HepG2 (cell line): ENCODE measurements around the gene ATP2C2. TPM values are rescaled to one million over a fixed set of nuclear protein-coding genes. Genes with fewer than 3 reads are reported as not detected.

Source experiments
- ATAC-seq: fragments of 200-7000 bp; cut with Tn5 transposase; 3 replicates; pipeline ENCODE4 v1.9.1; 2020; ENCODE audit warnings: mild to moderate bottlenecking, moderate library complexity
- BruUV-seq: library from RNA; stranded (reverse); fragments of 400-500 nt; replicated peaks from 2 replicates; lab custom pipeline; 2021; lab: Mats Ljungman, UMichigan
- CTCF ChIA-PET: fragments of 300-600 bp; formaldehyde crosslinking; extraction: SDS; loops from one replicate; lab custom pipeline; 2021; ENCODE audit warnings: low total read pairs, inconsistent platforms, low intra/inter-chr PET ratio; lab: Yijun Ruan, JAX
- POLR2A ChIA-PET: fragments of 350-600 bp; sonication (Branson Sonifier 250); formaldehyde crosslinking; loops from one replicate; lab custom pipeline; 2020; ENCODE audit warnings: antibody characterized with exemption, inconsistent platforms; lab: Yijun Ruan, JAX
- DNase-seq: peaks from one replicate; pipeline ENCODE4 v3.0.0-alpha.2; 2015; ENCODE audit warnings: low spot score
- FAIRE-seq: peaks from 3 replicates; lab custom pipeline; 2011; peaks lifted over from hg19 to GRCh38; lab: Jason Lieb, UNC
- H2AFZ ChIP-seq: one replicate; pipeline ENCODE4 v1.6.1; 2011; ENCODE audit warnings: low read length, inconsistent platforms
- H3K27ac ChIP-seq: fragments of 300-600 bp; 3 replicates; pipeline ENCODE4 v1.8.0; 2011; ENCODE audit warnings: mixed run types, mild to moderate bottlenecking, mixed read lengths, low read length, inconsistent platforms; ENCODE audit not compliant: insufficient read depth; ENCODE audit errors: extremely low read length
- H3K27me3 ChIP-seq, 2 experiments: fragments of 200-600 bp in 1 of 2; 2 replicates in 1 of 2; 3 replicates in 1 of 2; pipeline versions ENCODE4 v1.6.0 to v1.8.0; 2011; ENCODE audit warnings: low read length in 2 of 2, mild to moderate bottlenecking in 2 of 2, moderate library complexity in 2 of 2, inconsistent platforms in 1 of 2; ENCODE audit not compliant: insufficient read depth in 2 of 2, control insufficient read depth in 1 of 2
- H3K36me3 ChIP-seq, 2 experiments: fragments of 200-600 bp in 1 of 2; replicated peaks in 1 of 2; 2 replicates in 1 of 2; 3 replicates in 1 of 2; pipeline versions ENCODE4 v1.5.1 to v1.8.0; 2011; ENCODE audit warnings: low read length in 2 of 2, inconsistent platforms in 1 of 2; ENCODE audit not compliant: insufficient read depth in 2 of 2, control insufficient read depth in 1 of 2
- H3K4me1 ChIP-seq: 2 replicates; pipeline ENCODE4 v1.5.1; 2012; ENCODE audit warnings: low read length, inconsistent platforms; ENCODE audit not compliant: insufficient read depth
- H3K4me2 ChIP-seq: 2 replicates; pipeline ENCODE4 v1.6.0; 2011; ENCODE audit warnings: low read depth, low read length, inconsistent platforms
- H3K4me3 ChIP-seq, 3 experiments: fragments of 200-600 bp in 1 of 3; sonication (generic), shearing (Covaris generic) in 1 of 3; replicated peaks in 1 of 3; 2 replicates each; pipeline ENCODE4 v1.5.1; 2011 to 2016; ENCODE audit warnings: low read length in 3 of 3, inconsistent platforms in 2 of 3, low read depth in 2 of 3, mild to moderate bottlenecking in 2 of 3, control low read depth in 1 of 3, mixed read lengths in 1 of 3; ENCODE audit not compliant: insufficient read depth in 1 of 3
- H3K79me2 ChIP-seq: one replicate; pipeline ENCODE4 v1.6.1; 2011; ENCODE audit warnings: low read length, inconsistent platforms; ENCODE audit not compliant: insufficient read depth
- H3K9ac ChIP-seq: 2 replicates; pipeline ENCODE4 v1.6.0; 2011; ENCODE audit warnings: mild to moderate bottlenecking, low read depth, low read length, inconsistent platforms; ENCODE audit not compliant: insufficient read depth
- H3K9me3 ChIP-seq: 2 replicates; pipeline ENCODE4 v1.5.1; 2012; ENCODE audit warnings: mild to moderate bottlenecking, low read length
- H4K20me1 ChIP-seq: 2 replicates; pipeline ENCODE4 v1.6.0; 2011; ENCODE audit warnings: inconsistent platforms, mild to moderate bottlenecking, low read length, moderate library complexity; ENCODE audit not compliant: insufficient read depth
- CREB1 ChIP-seq, 2 experiments: fragments of 450-650 bp in 1 of 2; IDR thresholded peaks; 2 replicates each; pipeline ENCODE4 v1.6.1; 2016 to 2017; ENCODE audit warnings: control low read depth in 1 of 2, mild to moderate bottlenecking in 1 of 2, missing compliant biosample characterization in 1 of 2, missing genetic modification characterization in 1 of 2
- ERF ChIP-seq: IDR thresholded peaks from 2 replicates; pipeline ENCODE4 v1.6.1; 2018; ENCODE audit warnings: missing biosample characterization, missing genetic modification reagents
- SMC3 ChIP-seq: IDR thresholded peaks from 2 replicates; pipeline ENCODE4 v1.6.1; 2011; ENCODE audit warnings: low read length, improper control_type of control experiment
- WGBS: methylation state at CpG from one replicate; pipeline ENCODE4 v1.1.6; 2017; ENCODE audit warnings: low lambda C conversion rate; 5-methylcytosine and 5-hydroxymethylcytosine counted together
- in situ Hi-C: cut with HindIII; loops from 2 replicates; pipeline ENCODE4 v1.10.0; 2017; ENCODE audit warnings: low pct_unique_long_range_greater_than_20kb; ENCODE audit not compliant: extremely low pct_ligation_motif_present
- intact Hi-C: fragments of 100-400 bp; cut with micrococcal nuclease; formaldehyde crosslinking; loops from one replicate; pipeline ENCODE4 v1.10.0; 2022; ENCODE audit not compliant: unreplicated experiment
- polyA plus RNA-seq, 8 experiments: library from polyadenylated mRNA; depleted of rRNA in 3 of 8; stranded (reverse) in 7 of 8; unstranded in 1 of 8; fragments of >200 nt; fragmentation: Illumina TruSeq in 4 of 8; extraction: Trizol in 4 of 8; gene quantifications; 2 replicates each; pipeline versions ENCODE4 v1.2.1 to v1.2.3, GENCODE V29; 2011 to 2016; ENCODE audit warnings: low read depth in 4 of 8, missing spikeins in 1 of 8, mixed read lengths in 1 of 8; ENCODE audit not compliant: insufficient read depth in 1 of 8
- total RNA-seq, 5 experiments: library from RNA; depleted of rRNA; stranded (reverse); fragments of >200 nt; fragmentation: Illumina TruSeq; extraction: Trizol; gene quantifications; 2 replicates each; pipeline ENCODE4 v1.2.3, GENCODE V29; 2016; ENCODE audit warnings: low read depth in 1 of 5
- TF ChIP-seq, protein P1 (sequence below): sonication (generic); formaldehyde crosslinking; IDR thresholded peaks from 2 replicates; pipeline ENCODE4 v1.8.0; 2022; ENCODE audit warnings: missing genetic modification reagents, mild to moderate bottlenecking, inconsistent platforms, borderline replicate concordance
- TF ChIP-seq, protein P2 (sequence below): sonication (generic); formaldehyde crosslinking; IDR thresholded peaks from 2 replicates; pipeline ENCODE4 v1.4.0; 2020; ENCODE audit warnings: missing genetic modification reagents

Gene ATP2C2
- total and polyA plus RNA-seq, 2 of the 13 experiments (the other 11 are each of a cell fraction or from before 2014, with no cell fraction given) = 0.07 TPM; not detected in 1

DNA sequence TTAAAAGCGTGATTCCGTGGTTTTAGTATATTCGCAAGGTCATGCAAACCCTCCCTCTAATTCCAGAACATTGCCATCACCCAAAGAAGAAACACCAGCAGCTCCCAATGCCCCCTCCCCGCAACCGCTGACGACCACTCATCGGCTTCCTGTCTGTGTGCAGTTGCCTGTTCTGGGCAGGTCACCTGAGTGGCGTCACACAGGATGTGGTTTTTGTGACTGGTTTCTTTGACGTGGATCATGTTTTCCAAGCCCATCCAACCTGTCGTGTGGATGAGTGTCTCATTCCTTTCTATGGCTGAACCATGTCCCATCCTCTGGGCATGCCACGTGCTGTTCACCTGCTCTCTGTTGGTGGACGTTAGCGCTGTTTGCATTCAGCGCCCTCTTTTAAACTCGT lies 8.2 kb upstream of the ATP2C2 start:
- CTCF ChIA-PET = no interaction called here
- H3K4me1 ChIP-seq = peaks cover 46% of the 10 kb centered on the region
- H2AFZ ChIP-seq = no peak overlapping the region
- BruUV-seq = no TSS peak
- no peaks in the 10 kb centered on the region for H3K36me3 ChIP-seq
- POLR2A ChIA-PET = no interaction called here
- 57% methylated on average over 15 of the region's 15 CpGs for WGBS
- no peaks in the 10 kb centered on the region for H3K79me2 ChIP-seq
- no peaks in the 10 kb centered on the region for H3K9me3 ChIP-seq
- intact Hi-C loops = no loop called here
- in situ Hi-C loops = no loop called here
- TF ChIP-seq, protein P1, sequence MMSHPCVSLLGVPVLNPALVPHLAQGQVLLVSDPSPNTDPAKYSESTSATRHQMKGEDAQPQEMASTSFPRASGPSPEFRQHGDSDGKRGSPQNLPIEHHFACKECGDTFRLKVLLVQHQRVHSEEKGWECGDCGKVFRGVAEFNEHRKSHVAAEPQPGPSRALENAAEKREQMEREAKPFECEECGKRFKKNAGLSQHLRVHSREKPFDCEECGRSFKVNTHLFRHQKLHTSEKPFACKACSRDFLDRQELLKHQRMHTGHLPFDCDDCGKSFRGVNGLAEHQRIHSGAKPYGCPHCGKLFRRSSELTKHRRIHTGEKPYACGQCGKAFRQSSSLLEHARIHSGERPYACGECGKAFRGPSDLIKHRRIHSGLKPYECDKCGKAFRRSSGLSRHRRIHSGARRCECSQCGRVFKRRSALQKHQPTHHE (CRISPR knock-in tag) = no peak
- peak; percentile 8; the same call in 1 of the 2 replicates for TF ChIP-seq CREB1 (IDR thresholded peaks at IDR 0.05)
- no peak for TF ChIP-seq CREB1 (CRISPR knock-in tag; IDR thresholded peaks at IDR 0.05)
- TF ChIP-seq, protein P2, sequence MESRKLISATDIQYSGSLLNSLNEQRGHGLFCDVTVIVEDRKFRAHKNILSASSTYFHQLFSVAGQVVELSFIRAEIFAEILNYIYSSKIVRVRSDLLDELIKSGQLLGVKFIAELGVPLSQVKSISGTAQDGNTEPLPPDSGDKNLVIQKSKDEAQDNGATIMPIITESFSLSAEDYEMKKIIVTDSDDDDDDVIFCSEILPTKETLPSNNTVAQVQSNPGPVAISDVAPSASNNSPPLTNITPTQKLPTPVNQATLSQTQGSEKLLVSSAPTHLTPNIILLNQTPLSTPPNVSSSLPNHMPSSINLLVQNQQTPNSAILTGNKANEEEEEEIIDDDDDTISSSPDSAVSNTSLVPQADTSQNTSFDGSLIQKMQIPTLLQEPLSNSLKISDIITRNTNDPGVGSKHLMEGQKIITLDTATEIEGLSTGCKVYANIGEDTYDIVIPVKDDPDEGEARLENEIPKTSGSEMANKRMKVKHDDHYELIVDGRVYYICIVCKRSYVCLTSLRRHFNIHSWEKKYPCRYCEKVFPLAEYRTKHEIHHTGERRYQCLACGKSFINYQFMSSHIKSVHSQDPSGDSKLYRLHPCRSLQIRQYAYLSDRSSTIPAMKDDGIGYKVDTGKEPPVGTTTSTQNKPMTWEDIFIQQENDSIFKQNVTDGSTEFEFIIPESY (CRISPR knock-in tag) = 0 out of 2 replicates have a peak, but pooled peaks have one; percentile 36
- TF ChIP-seq SMC3 = no peak
- no peak for TF ChIP-seq ERF
- no peak overlapping the region for H3K4me2 ChIP-seq
- no peak for ATAC-seq
- H3K4me3 ChIP-seq = no peak overlapping the region
- no peak for FAIRE-seq
- peaks cover 0 to 29% of the 10 kb centered on the region in 2 experiments; a peak in 3 of 5 replicates for H3K27me3 ChIP-seq
- H3K27ac ChIP-seq = no peak overlapping the region
- H4K20me1 ChIP-seq = no peaks in the 10 kb centered on the region; the same call in 1 of the 2 replicates
- H3K9ac ChIP-seq = no peak overlapping the region
- no peak for DNase-seq
